Posterior cingulate gyrus (tissue), 11 donors: ENCODE data around the gene HCN4.

ENCODE experiments used
- DNase-seq, 10 donors: peaks; one replicate each; pipeline versions ENCODE4 v3.0.0 to v3.0.0-alpha.2; 2020 to 2021; ENCODE audit warnings: mixed read lengths in 3 of 10
- intact Hi-C: fragments of 100-400 bp; cut with DNase I; formaldehyde crosslinking; loops from one replicate; pipeline ENCODE4 v1.15.1; 2023

Gene HCN4

GRCh38 chr15:73329501-73330200, 39.1 kb downstream of the HCN4 start:
- intact Hi-C loops, result no loop called here
- peak in 3 of 10 donors; percentile 64 to 85 (median 79) for DNase-seq

- intact Hi-C loops, result no loop called here
- peak in 3 of 10 donors; percentile 59 to 68 (median 66) for DNase-seq
Measured at GRCh38 chr15:73328981-73329380, 39.8 kb downstream of the HCN4 start.

- peak in 3 of 10 donors; percentile 63 to 82 (median 72) for DNase-seq
- intact Hi-C loops, result no loop called here
Measured at GRCh38 chr15:73328149-73328820, 40.5 kb downstream of the HCN4 start.

GRCh38 chr15:73326157-73326556, 42.6 kb downstream of the HCN4 start:
- peak in 2 of 10 donors; percentile 12 to 20 for DNase-seq
- intact Hi-C loops, result no loop called here

GRCh38 chr15:73325191-73325861, 43.4 kb downstream of the HCN4 start:
- intact Hi-C loops, result no loop called here
- DNase-seq, result peak in 3 of 10 donors; percentile 35 to 81 (median 65)

- intact Hi-C loops, result no loop called here
- DNase-seq, result peak in 3 of 10 donors; percentile 31 to 67 (median 59)
Measured at GRCh38 chr15:73324496-73325170, 44.1 kb downstream of the HCN4 start.

GRCh38 chr15:73323956-73324355, 44.8 kb downstream of the HCN4 start:
- peak in 4 of 10 donors; percentile 4 to 80 (median 70) for DNase-seq
- intact Hi-C loops, result no loop called here

GRCh38 chr15:73323374-73323955, 45.3 kb downstream of the HCN4 start:
- peak in 4 of 10 donors; percentile 3 to 78 (median 62) for DNase-seq
- intact Hi-C loops, result no loop called here

GRCh38 chr15:73322665-73323373, 45.9 kb downstream of the HCN4 start:
- intact Hi-C loops, result no loop called here
- DNase-seq, result peak in 4 of 10 donors; percentile 3 to 76 (median 60)

- intact Hi-C loops, result no loop called here
- DNase-seq, result peak in 3 of 10 donors; percentile 29 to 57 (median 30)
Measured at GRCh38 chr15:73321496-73322450, 47.0 kb downstream of the HCN4 start.

GRCh38 chr15:73320619-73321180, 48.1 kb downstream of the HCN4 start:
- intact Hi-C loops, result no loop called here
- DNase-seq, result peak in 2 of 10 donors; percentile 12 to 24

GRCh38 chr15:73319460-73320245, 49.1 kb downstream of the HCN4 start:
- intact Hi-C loops, result no loop called here
- DNase-seq, result peak in 3 of 10 donors; percentile 35 to 63 (median 57)

GRCh38 chr15:73318463-73319351, 50.1 kb downstream of the HCN4 start:
- intact Hi-C loops, result no loop called here
- peak in 7 of 10 donors; percentile 16 to 92 (median 67) for DNase-seq

- intact Hi-C loops, result no loop called here
Measured at GRCh38 chr15:73317651-73318462, 50.9 kb downstream of the HCN4 start.

GRCh38 chr15:73313861-73314260, 54.9 kb downstream of the HCN4 start:
- no peak for DNase-seq
- intact Hi-C loops, result no loop called here

More at GRCh38 chr15:73317651-73318462, 50.9 kb downstream of the HCN4 start:
- DNase-seq, result peak in 3 of 10 donors; percentile 79 to 85 (median 83)
